ENCODE results near the gene RPLP2.
A peak's percentile ranks its signal among the peaks of the same experiment; 100 is the strongest.

RPLP2 gene

DNA sequence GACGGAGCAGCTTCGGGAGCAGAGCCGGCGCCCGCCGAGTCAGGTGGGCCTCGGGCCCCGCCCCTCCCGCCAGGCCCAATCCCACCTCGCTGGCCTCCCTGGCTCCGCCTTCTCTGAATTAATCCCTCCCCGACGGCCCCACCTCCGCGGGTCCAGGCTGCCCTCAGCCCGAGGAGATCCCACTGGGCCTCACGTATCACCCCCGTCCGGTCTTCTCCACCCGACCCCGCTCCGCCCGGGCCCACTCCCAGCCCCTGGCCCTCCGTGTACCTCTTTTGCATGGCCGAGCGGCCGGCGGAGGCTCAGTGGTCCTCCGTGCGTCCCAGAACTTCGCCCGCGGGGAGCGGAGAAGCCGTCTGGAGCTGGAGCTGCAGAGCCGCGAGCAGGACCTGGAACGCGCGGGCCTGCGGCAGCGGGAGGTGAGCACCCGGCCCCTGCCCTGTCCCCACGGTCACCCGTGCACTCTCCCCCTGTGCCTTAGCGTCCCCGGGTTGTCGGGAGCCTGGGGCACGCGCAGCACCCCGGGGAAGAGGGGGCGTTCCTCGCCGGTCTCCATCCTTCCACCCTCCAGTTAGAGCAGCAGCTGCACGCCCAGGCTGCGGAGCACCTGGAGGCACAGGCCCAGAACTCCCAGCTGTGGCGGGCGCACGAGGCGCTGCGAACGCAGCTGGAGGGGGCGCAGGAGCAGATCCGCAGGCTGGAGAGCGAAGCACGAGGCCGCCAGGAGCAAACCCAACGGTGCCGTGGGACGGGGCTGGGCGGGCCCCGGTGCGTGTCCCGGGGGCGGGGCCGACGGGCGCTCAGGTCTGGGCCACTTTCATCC, 20.7 kb downstream of the RPLP2 start:
- peak; percentile 81 for DNase-seq
- peaks cover 35% of the 10 kb centered on the region for H3K27me3 ChIP-seq
- peaks cover 15% of the 10 kb centered on the region for H3K4me1 ChIP-seq
- H3K9me3 ChIP-seq: no peaks in the 10 kb centered on the region
- no peaks in the 10 kb centered on the region for H3K36me3 ChIP-seq
- H3K4me3 ChIP-seq (ENCODE audit: low read depth, low read length): peak overlapping the region; percentile 35
- TF ChIP-seq, protein P1, sequence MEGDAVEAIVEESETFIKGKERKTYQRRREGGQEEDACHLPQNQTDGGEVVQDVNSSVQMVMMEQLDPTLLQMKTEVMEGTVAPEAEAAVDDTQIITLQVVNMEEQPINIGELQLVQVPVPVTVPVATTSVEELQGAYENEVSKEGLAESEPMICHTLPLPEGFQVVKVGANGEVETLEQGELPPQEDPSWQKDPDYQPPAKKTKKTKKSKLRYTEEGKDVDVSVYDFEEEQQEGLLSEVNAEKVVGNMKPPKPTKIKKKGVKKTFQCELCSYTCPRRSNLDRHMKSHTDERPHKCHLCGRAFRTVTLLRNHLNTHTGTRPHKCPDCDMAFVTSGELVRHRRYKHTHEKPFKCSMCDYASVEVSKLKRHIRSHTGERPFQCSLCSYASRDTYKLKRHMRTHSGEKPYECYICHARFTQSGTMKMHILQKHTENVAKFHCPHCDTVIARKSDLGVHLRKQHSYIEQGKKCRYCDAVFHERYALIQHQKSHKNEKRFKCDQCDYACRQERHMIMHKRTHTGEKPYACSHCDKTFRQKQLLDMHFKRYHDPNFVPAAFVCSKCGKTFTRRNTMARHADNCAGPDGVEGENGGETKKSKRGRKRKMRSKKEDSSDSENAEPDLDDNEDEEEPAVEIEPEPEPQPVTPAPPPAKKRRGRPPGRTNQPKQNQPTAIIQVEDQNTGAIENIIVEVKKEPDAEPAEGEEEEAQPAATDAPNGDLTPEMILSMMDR (IDR thresholded peaks at IDR 0.05; ENCODE audit: low read depth, low read length): no peak

DNA sequence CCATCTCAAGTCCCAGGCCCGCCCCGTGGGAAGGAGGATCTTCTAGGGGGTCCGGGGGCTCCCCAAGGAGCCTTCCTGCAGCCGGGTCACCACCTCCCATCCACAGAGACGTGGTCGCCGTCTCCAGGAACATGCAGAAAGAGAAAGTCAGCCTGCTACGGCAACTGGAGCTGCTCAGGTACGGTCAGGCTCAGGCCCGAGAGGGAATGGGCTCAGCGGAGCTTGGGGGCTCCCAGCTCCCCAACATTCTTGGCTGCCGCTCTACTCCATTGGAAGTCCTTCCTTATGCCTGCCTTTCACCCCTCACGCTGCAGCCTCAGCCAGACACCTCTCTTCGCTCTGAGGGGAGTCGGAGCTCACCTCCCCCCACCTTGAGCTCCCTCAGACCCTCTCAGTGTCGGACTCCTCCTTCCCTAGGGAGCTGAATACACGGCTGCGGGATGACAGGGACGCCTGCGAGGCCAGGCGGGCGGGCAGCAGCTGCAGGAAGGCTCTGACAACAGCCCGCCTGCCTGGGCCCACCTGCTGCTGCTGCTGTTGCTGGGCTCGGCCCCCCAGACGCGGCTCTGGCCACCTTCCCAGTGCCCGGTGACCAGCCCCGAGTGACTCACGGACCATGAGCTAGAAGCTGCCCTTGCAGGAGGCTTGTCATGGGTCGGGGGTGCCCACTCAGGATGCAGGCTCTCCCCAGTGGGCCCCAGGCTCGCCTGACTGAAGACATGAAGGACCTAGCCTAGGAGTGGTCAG, 21.5 kb downstream of the RPLP2 start:
- Histone ChIP-seq H3K36me3 (no peaks in the 10 kb centered on the region), H3K9me3 (no peaks in the 10 kb centered on the region), H3K27me3 (peaks cover 35% of the 10 kb centered on the region), H3K4me1 (peaks cover 15% of the 10 kb centered on the region), H3K4me3 (ENCODE audit: low read depth, low read length) (no peak overlapping the region; the same call in 1 of the 2 replicates)
- TF ChIP-seq, protein P1 (IDR thresholded peaks at IDR 0.05; ENCODE audit: low read depth, low read length): no peak
- DNase-seq: peak; percentile 46

DNA sequence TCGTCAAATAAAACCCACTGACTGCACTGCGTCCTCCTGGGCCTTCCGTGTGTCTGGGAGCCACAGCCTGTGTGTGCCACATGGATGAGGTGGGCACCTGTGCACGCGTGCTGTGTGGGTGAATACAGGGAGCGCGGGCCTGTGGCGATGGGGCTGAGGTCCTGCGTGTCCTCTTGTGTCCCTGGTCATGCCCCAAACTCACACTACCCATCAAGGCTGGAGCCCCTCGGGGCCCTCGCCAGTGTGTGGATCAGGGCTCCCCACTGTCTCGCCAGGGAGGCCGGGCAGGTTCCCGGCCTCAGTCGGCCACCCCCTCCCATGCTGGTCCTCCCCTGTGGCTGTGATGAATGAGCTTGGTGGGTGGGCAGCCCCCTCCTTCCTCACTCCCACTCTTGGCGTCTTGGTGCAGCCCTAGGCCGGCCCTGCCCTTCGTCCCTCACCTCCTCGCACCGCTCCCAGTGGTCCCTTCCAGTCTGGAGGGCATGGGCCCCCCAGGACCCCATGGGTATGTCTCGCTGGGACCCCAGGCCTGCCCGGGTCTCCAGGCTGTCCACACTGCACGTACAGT, 22.3 kb downstream of the RPLP2 start:
- peaks cover 27% of the 10 kb centered on the region for H3K27me3 ChIP-seq
- TF ChIP-seq, protein P1 (IDR thresholded peaks at IDR 0.05; ENCODE audit: low read depth, low read length): no peak
- no peak for DNase-seq
- peaks cover 15% of the 10 kb centered on the region for H3K4me1 ChIP-seq
- H3K4me3 ChIP-seq (ENCODE audit: low read depth, low read length): peak overlapping the region; percentile 32
- no peaks in the 10 kb centered on the region; the same call in 1 of the 2 replicates for H3K36me3 ChIP-seq
- no peaks in the 10 kb centered on the region for H3K9me3 ChIP-seq

DNA sequence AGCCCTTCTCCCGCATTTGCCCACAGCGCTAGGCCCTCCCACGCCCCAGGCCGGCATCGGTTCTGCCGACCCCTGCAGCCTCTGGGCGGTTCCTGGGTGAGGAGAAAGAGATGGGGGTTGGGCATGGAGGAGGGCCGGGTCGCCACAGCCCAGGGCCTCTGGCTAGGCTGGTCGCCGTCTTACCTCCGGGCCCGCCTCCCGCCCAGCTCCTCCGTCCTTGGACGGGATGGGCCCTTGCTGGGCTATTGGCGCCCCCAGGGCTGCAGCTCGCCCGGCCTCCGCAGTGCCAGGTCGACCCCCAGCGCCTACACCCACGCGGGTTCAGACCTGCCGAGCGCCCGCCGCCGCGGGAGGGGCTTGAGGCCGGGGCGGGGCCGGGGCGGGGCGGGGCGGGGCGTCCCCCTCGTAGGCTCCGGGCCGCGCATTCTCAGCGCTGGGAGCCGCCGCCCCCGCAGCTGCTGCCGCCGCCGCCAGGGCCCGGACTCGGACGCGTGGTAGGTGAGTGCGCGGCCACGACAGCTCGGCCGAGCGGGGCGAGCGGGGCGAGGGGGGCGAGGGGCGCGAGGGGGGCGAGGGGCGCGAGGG, 22.9 kb downstream of the RPLP2 start, which contains the start of gene CD151:
CD151 (plus strand) TSS at position 424 of the 585 bp plus-strand sequence. CDS start 3,118 bp downstream, outside the sequence.
- no peaks in the 10 kb centered on the region for H3K9me3 ChIP-seq
- DNase-seq: peak; percentile 67
- H3K4me1 ChIP-seq: peaks cover 15% of the 10 kb centered on the region
- H3K4me3 ChIP-seq (ENCODE audit: low read depth, low read length): peak within 1 kb of the TSS; percentile 58
- H3K27me3 ChIP-seq: peaks cover 21% of the 10 kb centered on the region
- no peaks in the 10 kb centered on the region; the same call in 1 of the 2 replicates for H3K36me3 ChIP-seq
- TF ChIP-seq, protein P1 (IDR thresholded peaks at IDR 0.05; ENCODE audit: low read depth, low read length): no peak

DNA sequence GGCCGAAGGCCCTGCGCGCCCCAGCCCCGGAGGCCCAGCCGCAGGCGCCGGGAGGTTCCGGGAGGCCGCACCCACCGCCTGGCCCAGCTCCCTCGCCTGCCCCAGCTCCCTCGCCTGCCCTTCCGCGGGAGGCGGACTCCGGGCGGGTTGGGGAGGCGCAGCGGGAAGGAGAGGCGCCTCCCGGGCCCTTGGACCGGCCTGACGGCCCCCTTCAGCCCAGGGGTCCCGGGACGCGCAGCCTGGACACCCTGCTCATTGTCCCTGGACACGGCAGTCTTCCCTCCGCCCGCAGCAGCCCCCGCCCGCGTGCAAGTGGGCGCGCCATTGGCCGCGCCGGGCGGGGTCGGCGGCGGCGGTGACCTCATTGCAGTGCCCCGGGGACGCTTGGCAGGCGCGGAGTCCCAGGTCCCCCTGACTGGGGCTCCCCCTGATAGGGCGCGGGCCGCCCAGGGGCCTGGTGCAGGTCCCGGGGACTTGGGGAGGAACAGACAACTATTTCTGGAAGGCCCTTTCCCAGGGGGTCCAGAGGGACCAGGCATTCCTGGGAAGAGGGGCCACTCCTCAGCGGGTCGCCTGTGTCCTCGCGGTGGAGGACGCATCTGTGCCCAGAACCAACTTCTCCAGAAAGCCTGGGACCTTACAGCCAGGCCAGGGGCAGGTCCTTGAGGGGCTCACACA, 23.5 kb downstream of the RPLP2 start:
- Histone ChIP-seq H3K9me3 (no peaks in the 10 kb centered on the region), H3K27me3 (peaks cover 20% of the 10 kb centered on the region), H3K4me3 (ENCODE audit: low read depth, low read length) (peak overlapping the region; percentile 58), H3K4me1 (peaks cover 15% of the 10 kb centered on the region), H3K36me3 (no peaks in the 10 kb centered on the region; the same call in 1 of the 2 replicates)
- TF ChIP-seq, protein P1 (IDR thresholded peaks at IDR 0.05; ENCODE audit: low read depth, low read length): no peak
- peak; percentile 47 for DNase-seq
